ENCODE measurements around the gene ZDHHC4.

Gene ZDHHC4

GRCh38 chr7:6577369-6578113 lies at the start of gene ZDHHC4:
ZDHHC4 (plus strand) TSS chr7:6577454; CDS start chr7:6580562, 3,108 bp downstream.
- peak; percentile 90 to 93 for DNase-seq

GRCh38 chr7:6528401-6529130 lies 48.7 kb upstream of the ZDHHC4 start:
- no peak for DNase-seq

- no peak for DNase-seq
Observed at GRCh38 chr7:6529643-6530042, 47.6 kb upstream of the ZDHHC4 start.

DNA sequence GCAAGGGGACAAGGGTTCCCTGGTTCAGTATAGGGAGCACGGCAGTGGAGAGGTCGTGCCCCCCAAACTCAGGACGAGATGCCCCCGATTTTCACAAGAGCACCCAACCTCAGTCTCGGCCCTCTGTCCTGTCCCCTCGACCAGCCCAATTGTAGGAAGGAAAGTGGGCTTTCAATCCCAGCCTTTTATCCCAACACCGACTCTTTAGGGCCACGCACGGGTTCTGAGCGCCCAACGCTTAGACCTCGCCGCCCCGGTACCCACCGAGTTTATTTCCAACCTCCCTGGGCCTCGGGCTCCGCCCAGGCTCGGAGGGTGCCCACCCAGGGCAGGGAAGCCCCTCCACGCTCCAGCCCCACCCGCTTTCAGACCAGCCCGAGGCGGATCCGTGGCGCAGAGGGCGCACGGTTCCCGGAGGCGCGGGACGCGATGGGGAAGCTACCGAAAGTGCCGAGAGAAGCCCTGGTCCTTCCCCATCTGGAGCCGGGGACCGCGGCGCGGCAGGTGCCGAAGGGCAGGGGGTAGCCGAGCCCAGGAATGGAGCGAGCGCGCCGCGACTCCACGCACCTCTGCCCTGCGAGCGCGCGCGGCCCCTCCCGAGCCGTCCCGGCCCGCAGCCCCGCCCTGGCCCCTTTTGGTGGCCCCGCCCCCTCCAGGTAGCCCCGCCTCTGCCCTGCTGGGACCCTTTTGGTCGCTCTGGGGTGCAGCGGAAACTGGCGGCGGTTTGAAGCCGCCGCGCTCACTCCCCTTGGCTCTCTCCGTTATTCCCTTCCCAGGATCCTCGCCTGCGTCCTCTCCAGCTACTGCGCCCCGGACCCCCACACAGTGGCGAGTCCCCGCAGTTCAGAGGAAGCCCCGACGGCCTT lies 46.4 kb upstream of the ZDHHC4 start:
- DNase-seq, result peak; percentile 72 to 77

DNA sequence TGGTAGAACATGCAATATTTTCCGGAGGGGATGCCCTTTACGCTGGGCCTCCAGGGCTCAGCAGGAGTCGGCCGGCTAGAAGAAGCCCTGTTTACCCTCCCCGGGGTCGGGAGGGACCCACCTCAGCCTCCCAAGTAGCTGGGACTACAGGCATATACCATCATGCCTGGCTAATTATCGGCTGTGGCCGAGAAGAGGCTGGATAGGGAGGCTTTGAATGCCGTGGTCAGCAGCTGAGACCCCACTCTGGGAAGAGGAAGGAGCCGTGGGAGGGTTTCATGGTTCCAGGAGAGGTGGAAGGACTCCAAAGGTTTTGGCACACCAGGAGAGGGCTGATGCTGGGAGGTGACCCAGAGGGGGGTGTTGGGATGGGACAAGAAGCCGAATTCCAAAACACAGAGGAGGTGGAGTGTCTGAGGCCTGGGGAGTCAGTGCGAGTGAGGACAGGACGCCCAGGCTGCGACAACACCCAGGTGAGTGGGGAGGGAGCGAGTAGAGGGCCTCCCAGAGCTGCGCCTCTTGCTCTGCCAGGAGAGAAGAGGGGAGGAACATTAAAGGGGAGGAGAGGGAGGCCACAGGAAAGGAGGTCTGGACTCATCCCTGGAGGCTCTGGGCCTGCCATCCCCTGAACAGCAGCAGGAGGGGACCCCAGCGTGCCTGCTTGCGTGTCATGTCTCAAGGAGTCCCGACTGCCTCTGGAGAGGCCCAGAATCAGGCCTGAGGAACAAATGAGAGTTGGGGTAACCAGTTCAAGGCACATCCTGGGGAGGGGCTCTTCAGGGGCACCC lies 45.6 kb upstream of the ZDHHC4 start:
- no peak for DNase-seq

DNA sequence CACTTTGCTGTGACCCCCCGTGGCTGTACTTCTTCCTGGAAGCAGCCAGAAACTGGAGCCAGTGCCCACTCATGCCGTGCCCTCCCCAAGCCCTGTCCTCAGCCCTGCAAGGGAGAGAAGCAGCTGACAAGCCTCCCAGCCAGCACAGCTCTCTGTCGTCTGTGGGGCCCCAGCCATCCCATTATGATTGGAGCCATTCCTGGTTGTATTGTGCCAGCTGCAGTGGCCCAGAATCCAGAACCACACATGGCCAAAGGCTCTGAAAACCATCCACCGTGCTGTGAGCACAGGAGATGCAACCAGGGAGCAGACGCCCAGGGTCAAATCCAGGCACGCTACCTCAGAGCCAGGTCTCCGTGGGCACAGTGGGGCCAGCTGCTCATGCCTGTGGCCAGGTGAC lies 44.7 kb upstream of the ZDHHC4 start:
- DNase-seq, result no peak

DNA sequence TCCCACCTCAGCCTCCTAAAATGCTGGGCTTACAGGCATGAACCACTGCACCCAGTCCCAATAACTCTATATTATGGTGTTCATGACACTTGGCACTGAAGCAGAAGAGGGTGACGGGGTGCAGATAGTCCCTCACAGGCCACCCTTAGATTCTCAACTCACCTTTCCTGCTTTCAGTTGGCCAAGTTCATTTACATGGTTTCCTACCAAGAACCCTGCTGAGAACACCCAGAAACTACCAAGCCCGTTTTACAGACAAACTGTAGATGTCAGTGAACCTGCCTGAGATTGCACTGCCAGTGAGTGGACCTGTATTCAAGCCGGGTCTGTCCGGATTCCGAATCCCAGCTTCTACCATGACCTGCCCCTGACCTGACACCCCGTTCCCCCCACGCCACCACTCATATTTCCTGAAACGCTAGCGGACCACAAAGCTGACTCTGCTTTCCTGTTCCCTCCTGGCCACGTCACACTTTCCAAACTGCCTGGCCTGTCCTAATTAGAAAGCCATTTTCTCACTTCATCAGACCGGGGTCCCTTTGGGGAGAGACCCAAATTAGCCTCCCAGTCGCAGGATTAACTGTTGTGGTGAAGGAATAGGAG lies 43.3 kb upstream of the ZDHHC4 start:
- peak; percentile 67 to 72 for DNase-seq

DNA sequence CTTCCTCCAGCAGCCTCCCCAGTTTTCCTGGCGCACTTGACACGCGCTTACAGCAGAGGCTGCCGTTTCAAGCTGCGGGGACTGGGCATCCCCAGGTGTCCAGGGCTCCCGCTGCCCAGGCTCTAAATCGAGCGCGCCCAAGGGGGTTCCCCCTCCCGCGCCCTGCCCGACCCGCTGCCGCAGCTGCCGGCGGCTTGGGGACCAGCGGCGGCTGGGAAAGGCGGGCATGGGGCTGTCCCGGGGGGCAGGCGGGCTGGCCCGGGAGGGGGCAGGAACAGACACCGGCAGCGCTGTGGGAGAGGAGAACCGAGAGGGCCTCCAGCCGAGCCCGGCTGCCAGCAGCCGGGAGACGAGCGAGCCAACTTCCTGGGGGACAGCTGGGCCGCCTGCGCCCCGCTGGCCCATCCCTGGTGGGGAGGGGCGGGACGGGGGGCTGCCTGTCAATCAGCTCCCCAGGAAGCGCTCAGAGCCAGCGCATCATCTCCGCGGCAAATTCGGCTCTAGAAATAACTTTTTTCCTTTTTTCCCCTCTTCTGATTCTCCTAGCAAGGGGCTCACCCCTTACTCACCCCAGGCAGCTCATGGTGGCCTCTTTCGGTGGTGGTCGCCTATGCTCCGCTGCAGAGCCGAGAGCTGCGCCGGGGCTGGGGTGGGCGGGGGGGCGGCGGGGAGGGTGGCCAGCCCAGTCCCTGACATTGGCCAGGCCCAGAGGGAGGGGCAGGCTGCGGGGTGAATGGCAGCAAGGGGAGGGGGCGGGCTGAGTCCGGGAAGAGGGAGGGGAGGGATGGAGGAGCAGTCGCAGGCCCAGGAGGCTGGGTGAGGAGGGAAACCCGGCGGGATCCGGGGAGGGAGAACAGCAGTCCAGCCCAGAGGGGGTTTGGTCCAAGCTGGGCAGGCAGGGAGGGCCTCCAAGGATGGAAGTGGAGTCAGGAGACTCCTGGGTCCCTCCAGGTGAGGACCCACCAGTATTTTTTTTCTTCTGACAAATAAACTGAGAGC lies 40.7 kb upstream of the ZDHHC4 start:
- peak in 1 of 2 experiments; percentile 39 for DNase-seq

DNA sequence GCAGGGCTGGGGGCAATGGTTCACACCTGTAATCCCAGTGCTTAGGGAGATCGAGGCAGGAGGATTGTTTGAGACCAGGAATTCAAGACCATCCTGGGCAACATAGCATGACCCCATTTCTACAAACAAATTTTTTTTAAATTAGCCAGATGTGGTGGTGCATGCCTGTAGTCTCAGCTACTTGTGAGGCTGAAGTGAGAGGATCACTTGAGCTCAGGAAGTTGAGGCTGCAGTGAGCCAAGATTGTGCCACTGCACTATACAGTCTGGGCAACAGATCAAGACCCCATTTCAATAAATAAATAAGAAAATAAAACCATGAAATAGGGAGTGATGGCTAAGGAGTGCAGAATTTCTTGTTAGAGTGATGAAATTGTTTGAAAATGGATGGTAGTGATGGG lies 34.9 kb upstream of the ZDHHC4 start:
- DNase-seq, result no peak

DNA sequence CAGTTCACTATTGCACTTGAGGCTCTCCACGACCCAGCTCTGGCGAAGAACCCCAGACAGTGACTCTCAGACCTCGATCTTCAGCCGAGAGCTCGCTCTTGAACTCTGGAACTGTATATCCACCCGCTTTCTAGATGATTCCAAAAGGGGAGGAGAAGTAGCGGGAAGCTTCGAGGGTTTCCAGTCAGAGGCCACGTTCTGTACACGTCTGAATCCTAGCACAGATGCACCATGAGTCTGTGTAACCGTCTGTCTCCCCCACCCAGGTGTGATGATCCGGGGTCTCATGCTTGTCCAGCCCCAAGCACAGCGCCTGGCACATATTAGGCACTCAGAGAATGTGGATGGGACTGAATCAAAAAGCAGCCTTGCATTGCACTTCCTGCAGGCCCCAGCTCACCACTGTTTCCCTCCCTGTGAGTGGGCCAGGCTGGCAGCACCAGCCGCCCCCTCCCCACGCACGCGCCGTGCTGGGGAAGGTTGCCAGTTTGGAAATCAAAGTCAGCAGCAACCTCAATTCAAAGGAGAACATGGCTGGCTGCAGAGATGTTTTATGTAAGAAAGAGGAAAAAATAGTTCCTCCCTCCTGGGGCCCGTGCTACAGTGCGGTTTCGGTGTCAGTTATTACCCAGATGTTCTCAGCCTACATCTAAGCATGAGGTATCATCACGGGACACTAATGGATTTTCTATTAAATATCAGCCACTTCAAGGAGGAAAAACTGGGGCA lies 31.7 kb upstream of the ZDHHC4 start:
- DNase-seq, result no peak

GRCh38 chr7:6546498-6547251 lies 30.6 kb upstream of the ZDHHC4 start:
- DNase-seq, result no peak

- no peak for DNase-seq
Observed at GRCh38 chr7:6547400-6547799, 29.9 kb upstream of the ZDHHC4 start.

DNA sequence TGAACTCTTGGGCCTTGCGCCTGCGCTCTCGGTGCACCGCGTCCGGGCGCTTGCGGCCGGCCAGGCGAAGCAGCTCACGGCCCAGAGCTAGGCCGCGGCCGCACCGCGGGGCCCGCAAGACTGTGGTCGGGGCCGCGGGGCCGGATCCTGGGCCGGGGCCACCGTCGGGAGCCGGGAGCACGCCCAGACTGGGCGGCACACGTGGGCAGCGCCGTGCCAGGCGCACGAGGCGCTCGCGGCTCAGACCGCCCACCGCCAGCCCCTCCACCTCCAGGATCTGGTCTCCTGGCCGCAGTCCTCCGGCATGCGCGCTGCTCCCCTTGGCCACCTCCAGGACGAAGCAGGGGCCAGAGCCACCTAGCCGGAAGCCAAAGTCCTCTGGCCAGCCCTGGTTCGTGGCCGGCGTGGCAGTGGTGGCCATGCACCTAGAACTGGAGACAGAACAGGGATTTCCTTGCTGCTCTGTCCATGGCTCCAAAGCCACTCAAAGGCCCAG lies 26.2 kb upstream of the ZDHHC4 start, which contains the start of gene GRID2IP:
Gene GRID2IP (minus strand): TSS at position 446 of the 496 bp plus-strand sequence. CDS start 25 bp downstream, at position 421.
- DNase-seq, result no peak

- DNase-seq, result no peak
Observed at GRCh38 chr7:6553448-6554044, 23.7 kb upstream of the ZDHHC4 start.

- DNase-seq, result no peak
Observed at GRCh38 chr7:6554848-6555247, 22.4 kb upstream of the ZDHHC4 start.

DNA sequence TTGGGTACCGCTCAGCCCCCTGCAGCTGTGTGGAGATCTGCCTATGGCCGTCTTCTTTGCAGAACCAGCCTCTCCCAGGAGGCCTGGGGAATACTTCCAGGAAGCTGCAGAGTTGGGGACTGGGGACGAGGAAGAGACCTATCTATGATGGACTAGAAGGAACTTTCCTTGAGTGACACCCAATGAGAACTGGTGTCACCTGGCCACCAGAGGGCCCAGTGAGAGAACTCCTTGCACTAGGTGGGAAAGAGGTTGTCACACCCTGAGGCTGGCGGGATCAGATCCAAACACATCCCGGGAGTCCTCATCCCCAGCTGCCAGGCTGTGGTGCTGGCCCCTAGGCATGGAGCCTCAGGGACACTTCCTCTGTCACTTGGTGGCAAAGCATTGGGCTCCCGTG lies 21.1 kb upstream of the ZDHHC4 start:
- no peak for DNase-seq

DNA sequence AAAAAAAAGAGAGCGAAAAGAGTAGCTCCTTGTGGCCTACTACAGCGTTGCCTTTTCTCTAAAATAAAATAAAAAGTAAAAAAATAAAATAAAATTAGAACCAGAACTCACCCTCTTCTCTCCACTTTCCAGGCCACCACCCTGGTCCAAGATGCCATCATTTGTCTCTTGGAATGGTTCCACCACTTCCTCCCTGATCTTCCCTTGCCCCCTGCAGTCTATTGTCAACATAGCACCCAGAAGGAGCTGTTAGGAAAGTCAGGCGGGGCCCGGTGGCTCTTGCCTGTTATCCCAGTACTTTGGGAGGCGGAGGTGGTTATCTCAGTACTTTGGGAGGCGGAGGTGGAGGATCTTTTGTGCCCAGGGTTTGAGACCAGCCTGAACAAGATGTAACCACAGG lies 18.4 kb upstream of the ZDHHC4 start:
- no peak for DNase-seq

- no peak for DNase-seq
Observed at GRCh38 chr7:6559896-6560295, 17.4 kb upstream of the ZDHHC4 start.

GRCh38 chr7:6562106-6562505 lies 15.1 kb upstream of the ZDHHC4 start:
- no peak for DNase-seq
